Stimulated activated CD4-positive, alpha-beta T cell treated with anti-CD3 and anti-CD28 coated beads, Interleukin-12 subunit alpha, Interleukin-12 subunit beta, amount 100 ng/mL, for 4 hours (primary cell): ENCODE results near the gene VEPH1.

ENCODE experiments used
- DNase-seq: peaks from one replicate; pipeline ENCODE4 v3.0.0-alpha.2; 2020

VEPH1 gene

GRCh38 chr3:157502916-157503595, at the start of gene VEPH1:
TSS of gene VEPH1 (minus strand) at chr3:157503416. CDS start at chr3:157495349, 8,067 bp downstream.
- no peak for DNase-seq

GRCh38 chr3:157551961-157552360, 48.7 kb upstream of the VEPH1 start:
- no peak for DNase-seq

GRCh38 chr3:157549498-157549897, 46.3 kb upstream of the VEPH1 start:
- no peak for DNase-seq

GRCh38 chr3:157544501-157545130, 41.4 kb upstream of the VEPH1 start:
- DNase-seq: no peak

GRCh38 chr3:157543501-157544035, 40.4 kb upstream of the VEPH1 start:
- DNase-seq: no peak

GRCh38 chr3:157542711-157543500, 39.7 kb upstream of the VEPH1 start:
- no peak for DNase-seq

GRCh38 chr3:157541506-157542236, 38.5 kb upstream of the VEPH1 start:
- no peak for DNase-seq

- no peak for DNase-seq
Measured at GRCh38 chr3:157540656-157541055, 37.4 kb upstream of the VEPH1 start.

GRCh38 chr3:157535667-157536066, 32.5 kb upstream of the VEPH1 start:
- DNase-seq: no peak

GRCh38 chr3:157534725-157535161, 31.5 kb upstream of the VEPH1 start:
- DNase-seq: no peak

- DNase-seq: no peak
Measured at GRCh38 chr3:157533298-157534070, 30.3 kb upstream of the VEPH1 start.

GRCh38 chr3:157532529-157533297, 29.5 kb upstream of the VEPH1 start:
- no peak for DNase-seq

GRCh38 chr3:157531771-157532170, 28.6 kb upstream of the VEPH1 start:
- DNase-seq: no peak

GRCh38 chr3:157531301-157531660, 28.1 kb upstream of the VEPH1 start:
- DNase-seq: no peak

- no peak for DNase-seq
Measured at GRCh38 chr3:157530637-157531300, 27.6 kb upstream of the VEPH1 start.

- no peak for DNase-seq
Measured at GRCh38 chr3:157529751-157530150, 26.5 kb upstream of the VEPH1 start.

GRCh38 chr3:157529085-157529484, 25.9 kb upstream of the VEPH1 start:
- DNase-seq: no peak

GRCh38 chr3:157527131-157527881, 24.1 kb upstream of the VEPH1 start:
- no peak for DNase-seq

- DNase-seq: no peak
Measured at GRCh38 chr3:157526036-157526435, 22.8 kb upstream of the VEPH1 start.

- no peak for DNase-seq
Measured at GRCh38 chr3:157523814-157524213, 20.6 kb upstream of the VEPH1 start.
